MCF 10A (cell line): ENCODE data around the gene ACTR5. TPM values are rescaled to one million over a fixed set of nuclear protein-coding genes. Genes with fewer than 3 reads are reported as not detected.

Source experiments
- BruUV-seq: library from RNA; stranded (reverse); fragments of 400-500 nt; replicated peaks from 2 replicates; lab custom pipeline; 2021; lab: Mats Ljungman, UMichigan
- CTCF ChIA-PET: fragments of 300-600 bp; sonication (Branson Sonifier 250); formaldehyde crosslinking; extraction: SDS; loops from one replicate; lab custom pipeline; 2021; ENCODE audit warnings: antibody characterized with exemption, inconsistent platforms; lab: Yijun Ruan, JAX
- POLR2A ChIA-PET: fragments of 300-600, 350-650 bp; sonication (Branson Sonifier 250); formaldehyde crosslinking; extraction: SDS; loops from one replicate; lab custom pipeline; 2020; ENCODE audit warnings: antibody characterized with exemption, inconsistent platforms; lab: Yijun Ruan, JAX
- DNase-seq: peaks from one replicate; pipeline ENCODE4 v3.0.0-alpha.2; 2018; ENCODE audit not compliant: unreplicated experiment
- H3K27ac Mint-ChIP-seq: one replicate; pipeline ENCODE4 v1.8.0; 2022; ENCODE audit warnings: mild to moderate bottlenecking, low read depth, mixed read lengths; ENCODE audit not compliant: unreplicated experiment
- H3K27me3 Mint-ChIP-seq: one replicate; pipeline ENCODE4 v1.8.0; 2022; ENCODE audit warnings: mixed read lengths; ENCODE audit not compliant: insufficient read depth, unreplicated experiment
- H3K36me3 Mint-ChIP-seq: one replicate; pipeline ENCODE4 v1.8.0; 2022; ENCODE audit warnings: mild to moderate bottlenecking, moderate library complexity, mixed read lengths; ENCODE audit not compliant: insufficient read depth, unreplicated experiment
- H3K4me1 Mint-ChIP-seq: one replicate; pipeline ENCODE4 v1.8.0; 2022; ENCODE audit warnings: mixed read lengths; ENCODE audit not compliant: insufficient read depth, unreplicated experiment
- H3K4me3 Mint-ChIP-seq: one replicate; pipeline ENCODE4 v1.8.0; 2022; ENCODE audit warnings: mild to moderate bottlenecking, moderate library complexity, mixed read lengths; ENCODE audit not compliant: unreplicated experiment
- H3K9me3 Mint-ChIP-seq: one replicate; pipeline ENCODE4 v1.8.0; 2022; ENCODE audit warnings: mixed read lengths; ENCODE audit not compliant: unreplicated experiment
- CTCF ChIP-seq: fragments of 200-600 bp; IDR thresholded peaks from one replicate; pipeline ENCODE4 v1.8.0; 2022; ENCODE audit warnings: antibody characterized with exemption, mild to moderate bottlenecking; ENCODE audit not compliant: unreplicated experiment
- intact Hi-C: fragments of 100-400 bp; cut with micrococcal nuclease; formaldehyde crosslinking; loops from 2 replicates; pipeline ENCODE4 v1.14.1; 2022
- total RNA-seq: library from RNA; stranded (reverse); gene quantifications from 2 replicates; pipeline ENCODE4 v1.2.3, GENCODE V29; 2022

The ACTR5 gene
- total RNA-seq, 1 experiment from 2014 or later = 6.0 TPM

- intact Hi-C loops = no loop called here
- H3K36me3 Mint-ChIP-seq = no peaks in the 10 kb centered on the region
- POLR2A ChIA-PET = no interaction called here
- no peak for TF ChIP-seq CTCF
- H3K27me3 Mint-ChIP-seq = peaks cover 24% of the 10 kb centered on the region
- H3K9me3 Mint-ChIP-seq = no peaks in the 10 kb centered on the region
- BruUV-seq = no TSS peak
- H3K4me3 Mint-ChIP-seq = no peak within 1 kb of the TSS
- H3K4me1 Mint-ChIP-seq = no peaks in the 10 kb centered on the region
- no peak for DNase-seq
- no peak within 1 kb of the TSS for H3K27ac Mint-ChIP-seq
- CTCF ChIA-PET = interaction anchor here (0.6 to 1.1 kb wide), 2 partner anchors 17 to 21 kb away, joined by 3 to 4 read pairs; no protein-coding TSS in a partner anchor
Observed at GRCh38 chr20:38805502-38805957, 57.3 kb downstream of the ACTR5 start, which contains the start of gene PPP1R16B. Gene PPP1R16B (plus strand): TSS chr20:38805697. CDS start chr20:38835926, 30,229 bp downstream.

GRCh38 chr20:38805958-38806854 lies 57.9 kb downstream of the ACTR5 start:
- intact Hi-C loops = no loop called here
- DNase-seq = no peak
- POLR2A ChIA-PET = no interaction called here
- Mint-ChIP-seq H3K4me3 (no peak overlapping the region), H3K27ac (no peak overlapping the region), H3K36me3 (no peaks in the 10 kb centered on the region), H3K9me3 (no peaks in the 10 kb centered on the region), H3K4me1 (no peaks in the 10 kb centered on the region), H3K27me3 (peaks cover 24% of the 10 kb centered on the region)
- no peak for TF ChIP-seq CTCF
- no TSS peak for BruUV-seq
- CTCF ChIA-PET = interaction anchor here (0.6 to 0.9 kb wide), 3 partner anchors 18 to 244 kb away, joined by 3 to 5 read pairs (median 3); no protein-coding TSS in a partner anchor

- Mint-ChIP-seq H3K4me3 (no peak overlapping the region), H3K9me3 (no peaks in the 10 kb centered on the region), H3K36me3 (no peaks in the 10 kb centered on the region), H3K27ac (no peak overlapping the region), H3K27me3 (peaks cover 24% of the 10 kb centered on the region), H3K4me1 (no peaks in the 10 kb centered on the region)
- ChIA-PET CTCF (interaction anchor here (0.7 to 1.1 kb wide), 3 partner anchors 11 to 243 kb away, joined by 3 to 5 read pairs (median 3); no protein-coding TSS in a partner anchor), POLR2A (no interaction called here)
- DNase-seq = no peak
- TF ChIP-seq CTCF = no peak
- BruUV-seq = no TSS peak
- intact Hi-C loops = no loop called here
Observed at GRCh38 chr20:38806855-38807655, 58.8 kb downstream of the ACTR5 start.
